ENCODE results near the gene TXN.

Gene TXN

DNA sequence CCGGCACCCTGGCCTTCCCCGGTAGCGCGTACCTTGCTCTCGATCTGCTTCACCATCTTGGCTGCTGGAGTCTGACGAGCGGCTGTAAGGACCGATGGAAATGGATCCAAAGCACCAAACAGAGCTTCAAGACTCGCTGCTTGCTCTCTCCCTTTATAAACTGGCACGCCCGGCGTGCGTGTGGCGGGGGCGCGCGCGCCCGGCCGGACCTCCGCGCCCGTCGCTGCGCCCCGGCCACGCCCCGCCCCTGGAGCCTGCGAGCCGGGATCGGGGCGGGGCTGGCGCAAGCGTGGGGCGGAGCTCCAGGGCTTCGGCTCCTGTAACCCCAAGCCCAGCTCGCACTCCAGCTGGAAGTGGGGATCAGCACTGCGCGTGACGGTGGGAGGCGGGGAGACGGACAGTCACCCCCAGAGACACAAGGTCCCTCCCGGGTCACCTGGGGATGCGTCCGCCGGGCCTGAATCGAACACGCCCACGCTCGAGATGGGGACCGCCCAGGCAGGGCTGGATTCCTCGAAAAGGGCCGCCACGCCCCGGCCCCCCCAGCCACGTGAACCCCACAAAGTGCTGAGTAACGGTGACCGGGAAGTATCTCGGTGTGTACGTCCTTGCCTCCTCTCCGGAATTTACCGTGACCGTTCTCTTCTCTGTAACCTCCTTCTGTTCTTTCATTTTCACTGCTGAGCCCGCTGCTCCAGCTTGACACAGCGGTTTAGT lies at the start of gene TXN:
TSS of gene TXN (minus strand) at position 128 of the 717 bp plus-strand sequence. CDS start at position 56, 72 bp downstream.
- DNase-seq = peak; percentile 83 to 87

DNA sequence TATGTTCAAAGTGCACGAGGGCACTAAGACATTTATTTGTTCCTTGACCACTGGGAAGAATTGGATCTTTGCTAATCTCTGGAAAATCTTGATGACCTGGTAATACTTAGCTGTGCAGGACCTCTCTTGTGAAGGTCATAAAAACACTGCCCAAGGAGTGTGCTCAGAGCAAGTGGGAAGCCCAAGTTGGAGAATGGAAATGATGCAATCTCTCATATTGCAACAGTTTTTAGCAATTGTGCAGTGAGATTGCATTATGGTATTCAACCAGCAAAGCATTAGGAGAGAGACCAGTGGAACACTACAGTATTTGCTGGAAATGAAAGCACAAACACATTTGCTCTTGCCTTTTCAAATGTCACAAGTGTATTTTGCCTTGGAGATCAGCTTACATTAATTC lies 46.8 kb upstream of the TXN start:
- DNase-seq = no peak

DNA sequence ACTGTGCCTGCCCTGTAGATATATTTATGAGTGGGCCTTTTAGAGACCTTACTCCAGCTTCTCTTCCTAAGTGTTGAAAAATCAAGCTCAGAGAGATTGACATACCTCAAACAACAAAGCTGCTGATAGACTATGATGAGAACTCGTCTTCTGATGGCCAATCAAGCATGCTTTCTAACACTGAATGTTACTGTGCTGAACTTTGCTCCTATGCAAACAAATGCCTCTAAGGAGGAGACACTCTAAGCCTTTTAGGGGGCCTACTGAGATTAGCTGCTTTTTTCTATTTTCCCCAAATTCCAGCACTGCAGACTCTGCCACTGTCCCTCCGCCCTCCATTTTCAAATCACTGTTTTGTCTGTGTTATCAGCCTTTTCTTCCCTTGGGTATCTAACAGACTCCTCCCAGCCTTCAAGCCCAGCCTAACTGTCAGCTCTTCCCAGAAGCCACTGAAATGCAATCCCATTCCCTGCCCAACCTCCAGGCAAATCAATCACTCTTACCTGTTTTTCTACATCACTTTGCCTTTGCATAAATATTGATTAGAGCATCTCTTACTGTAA lies 41.8 kb upstream of the TXN start:
- DNase-seq = no peak

DNA sequence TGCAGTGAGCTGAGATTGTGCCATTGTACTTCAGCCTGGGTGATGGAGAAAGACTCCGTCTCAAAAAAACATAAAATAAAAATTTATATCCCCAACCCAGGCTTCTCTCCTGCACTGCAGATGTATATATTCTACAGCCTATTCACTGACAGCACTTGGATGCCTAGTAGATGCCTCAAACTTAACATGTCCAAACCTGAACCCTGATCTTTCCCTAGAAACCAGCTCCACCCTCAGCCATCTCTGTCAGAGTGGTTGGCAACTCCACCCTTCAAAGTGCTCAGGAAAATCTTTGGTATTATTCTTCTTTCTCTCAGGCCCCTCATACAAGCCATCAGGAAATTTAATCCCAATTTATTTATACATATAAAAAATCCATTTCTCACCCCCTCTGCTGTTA lies 36.9 kb upstream of the TXN start:
- DNase-seq = no peak

DNA sequence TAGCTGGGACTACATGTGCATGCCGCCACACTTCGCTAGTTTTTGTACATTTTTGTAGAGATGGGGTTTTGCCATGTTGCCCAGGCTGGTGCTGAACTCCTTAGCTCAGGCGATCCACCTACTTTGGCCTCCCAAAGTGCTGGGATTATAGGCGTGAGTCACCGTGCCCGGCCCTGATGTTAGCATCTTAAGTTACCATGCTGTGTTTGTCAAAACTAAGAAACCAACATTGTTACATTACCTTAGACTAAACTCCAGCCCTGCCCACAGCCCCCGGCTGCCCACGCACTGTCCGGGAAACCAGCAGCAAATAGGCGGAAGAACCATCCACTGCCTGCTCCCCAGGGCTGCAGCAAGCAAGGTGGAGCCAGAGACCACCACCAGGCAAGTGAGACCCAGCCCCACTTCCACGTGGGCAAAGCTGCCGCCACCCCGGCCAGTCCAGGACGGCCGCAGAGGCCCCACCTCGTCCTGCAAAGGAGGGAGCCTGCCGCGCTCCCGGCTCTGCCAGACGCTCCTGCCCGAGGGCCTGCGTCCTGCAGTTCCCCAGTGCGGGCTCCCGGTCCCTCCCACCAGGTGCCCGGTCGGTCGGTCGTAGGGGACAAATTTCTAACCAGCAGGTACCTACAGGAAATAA lies 35.7 kb upstream of the TXN start:
- DNase-seq = no peak

DNA sequence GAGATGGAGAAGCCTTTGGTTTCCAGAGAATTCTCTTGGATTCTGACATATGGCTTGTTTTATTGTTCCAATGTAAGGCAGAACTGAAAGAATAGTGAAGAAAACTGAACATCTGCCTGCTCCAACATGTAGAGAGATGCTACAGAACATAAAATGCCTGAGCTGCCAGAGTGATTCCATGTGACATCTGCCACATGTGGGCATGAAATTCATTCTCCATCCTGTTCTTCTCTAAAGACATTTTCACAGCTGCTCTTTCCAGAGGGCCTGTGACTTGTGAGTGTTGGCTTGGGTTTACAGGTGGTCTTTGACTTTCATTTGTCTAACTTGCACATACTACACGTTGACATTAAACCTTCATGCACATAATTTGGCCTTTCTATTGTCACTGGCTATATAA lies 33.7 kb upstream of the TXN start:
- DNase-seq = no peak

DNA sequence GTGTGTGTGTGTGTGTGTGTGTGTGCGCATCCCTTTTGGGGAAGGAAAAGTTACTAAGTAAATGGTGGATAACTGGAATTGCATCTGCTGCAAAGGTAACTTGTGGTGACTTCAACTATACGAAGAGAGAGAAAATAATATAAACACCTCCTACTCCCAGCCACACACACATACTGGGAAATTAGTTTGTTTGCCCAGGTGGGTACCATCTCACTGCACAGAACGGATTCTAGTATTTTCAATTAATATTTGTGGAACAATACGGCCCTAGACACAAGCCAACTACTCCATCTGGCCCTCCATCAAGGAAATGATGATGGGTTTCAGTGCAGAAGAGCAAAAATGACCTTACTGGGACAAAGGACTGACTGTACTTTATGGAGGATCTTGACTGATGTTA lies 32.2 kb upstream of the TXN start:
- no peak for DNase-seq

DNA sequence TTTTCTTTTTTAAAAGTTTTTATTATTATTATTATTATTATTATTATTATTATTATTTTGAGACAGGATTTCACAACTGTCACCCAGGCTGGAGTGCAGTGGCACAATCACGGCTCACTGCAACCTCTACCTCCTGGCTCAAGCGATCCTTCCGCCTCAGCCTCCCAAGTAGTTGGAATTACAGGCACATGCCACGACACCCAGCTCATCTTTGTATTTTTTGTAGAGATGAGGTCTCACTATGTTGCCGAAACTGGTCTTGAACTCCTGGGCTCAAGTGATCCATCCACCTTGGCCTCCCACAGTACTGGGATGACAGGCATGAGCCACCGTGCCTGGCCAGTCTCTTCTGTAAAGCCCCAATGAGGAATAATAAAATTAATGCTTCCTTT lies 31.0 kb upstream of the TXN start:
- DNase-seq = no peak

DNA sequence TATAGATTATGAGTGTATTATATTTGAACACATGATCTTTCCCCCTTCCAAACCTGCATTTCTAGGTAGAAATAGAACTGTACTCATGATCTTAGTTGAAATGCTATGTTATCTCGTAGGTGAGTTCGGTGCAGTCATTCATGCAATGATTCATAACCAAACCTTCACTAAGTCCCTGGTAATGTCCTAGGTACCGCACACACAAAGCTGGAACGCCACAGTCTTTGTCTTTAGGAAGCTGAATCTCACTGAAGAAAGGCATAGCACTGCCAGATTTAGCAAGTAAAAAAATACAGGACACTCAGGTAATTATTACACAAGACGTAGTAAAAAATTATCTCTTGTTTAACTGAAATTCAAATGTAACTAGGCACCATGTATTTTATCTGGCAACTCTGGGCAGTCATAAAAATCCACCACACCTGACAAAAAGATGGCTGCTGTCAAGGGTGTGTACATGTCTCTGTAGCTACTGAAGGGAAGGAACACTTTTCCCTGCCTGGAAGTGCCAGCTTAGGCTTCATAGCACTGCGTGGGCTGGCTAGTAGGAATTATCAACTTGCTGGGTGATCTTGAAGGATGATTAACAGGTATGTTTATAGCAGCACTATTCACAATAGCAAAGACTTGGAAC lies 28.0 kb upstream of the TXN start:
- no peak for DNase-seq

DNA sequence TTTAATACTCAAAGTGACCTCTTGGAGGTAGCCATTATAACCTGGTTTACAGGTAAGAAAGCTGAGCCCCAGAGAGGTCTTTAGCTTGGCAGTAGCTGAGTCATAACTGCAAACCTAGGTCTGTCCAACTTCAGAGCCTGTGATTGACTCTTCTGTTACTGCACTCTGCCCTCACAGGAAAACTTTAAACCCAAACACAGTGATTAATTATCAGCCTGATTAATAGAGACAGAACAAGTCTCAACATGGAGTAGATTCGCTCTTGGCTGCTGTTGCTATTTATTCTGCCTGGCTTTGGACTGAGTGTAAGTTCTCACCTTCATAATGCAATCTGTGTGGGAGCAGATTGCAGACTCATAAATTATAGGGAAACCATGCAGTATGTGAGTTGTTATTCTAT lies 27.4 kb upstream of the TXN start:
- no peak for DNase-seq

DNA sequence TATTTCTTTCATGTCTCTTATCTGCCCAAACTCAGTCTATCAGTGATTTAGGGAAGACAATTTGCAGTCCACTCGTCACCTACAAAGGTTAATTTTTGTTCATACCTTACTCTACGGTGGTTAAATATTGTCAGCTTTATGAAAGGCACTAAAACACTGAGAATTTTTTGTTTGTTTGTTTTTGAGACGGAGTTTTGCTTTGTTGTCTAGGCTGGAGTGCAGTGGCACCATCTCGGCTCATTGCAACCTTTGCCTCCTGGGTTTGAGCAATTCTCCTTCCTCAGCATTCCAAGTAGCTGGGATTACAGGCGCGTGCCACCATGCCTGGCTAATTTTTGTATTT lies 26.4 kb upstream of the TXN start:
- DNase-seq = no peak

DNA sequence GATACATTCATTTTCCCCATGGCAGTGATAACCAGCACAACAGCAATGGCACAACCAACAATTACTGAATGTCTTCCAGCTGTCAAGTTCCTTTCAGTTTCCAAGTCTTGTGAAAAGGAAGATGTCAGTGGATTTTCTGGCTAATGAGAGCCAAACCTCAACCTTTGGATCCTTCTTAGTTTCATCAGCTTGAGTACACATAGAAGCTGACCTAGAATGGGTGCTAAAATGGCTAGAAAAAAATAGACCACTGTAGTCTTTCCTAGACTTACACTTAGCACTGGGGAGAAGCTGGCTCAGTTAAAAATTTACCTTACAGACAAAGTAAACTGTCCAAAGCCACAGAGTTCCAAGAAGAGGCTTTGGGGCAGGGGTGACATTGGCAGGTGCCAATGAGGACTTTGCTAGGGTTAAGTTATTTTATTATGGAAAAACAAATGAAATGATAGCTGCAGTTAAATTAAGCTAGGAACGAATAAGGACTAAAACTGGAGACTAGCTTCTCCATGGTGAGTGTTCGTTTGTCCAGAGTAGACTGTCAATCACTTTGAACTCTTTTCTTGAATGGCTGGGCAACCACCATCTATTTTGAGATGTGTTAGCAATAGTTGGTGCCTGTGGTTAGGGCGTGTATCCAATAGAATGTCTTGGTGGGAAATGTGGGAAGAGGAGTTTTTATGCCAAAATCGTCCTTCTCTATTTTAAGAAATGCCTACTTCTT lies 25.9 kb upstream of the TXN start:
- DNase-seq = no peak

DNA sequence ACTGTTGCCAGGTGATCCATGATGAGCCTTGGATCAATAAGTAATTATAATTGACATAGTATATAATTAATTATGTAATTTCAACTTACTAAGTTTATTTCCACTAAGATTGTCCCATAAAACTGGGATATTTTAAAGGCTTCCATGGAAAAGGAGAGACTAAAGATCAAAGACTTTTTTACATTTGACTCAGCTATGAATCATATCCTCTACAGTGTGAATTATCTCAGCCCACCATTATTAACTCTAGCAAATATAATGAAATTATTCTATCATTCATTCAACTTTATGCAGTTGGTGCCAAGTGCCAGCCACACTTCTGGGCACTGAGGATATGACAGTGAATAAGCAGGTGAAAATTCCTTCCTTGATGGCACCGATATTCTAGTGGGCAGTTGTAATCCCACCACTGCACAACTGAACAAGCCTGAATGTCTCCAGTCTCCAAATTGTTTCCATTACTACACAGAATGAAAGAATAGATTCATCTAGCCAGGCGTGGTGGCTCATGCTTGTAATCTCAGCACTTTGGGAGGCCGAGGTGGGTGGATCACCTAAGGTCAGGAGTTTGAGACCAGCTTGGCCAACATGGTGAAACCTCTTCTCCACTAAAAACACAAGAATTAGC lies 21.9 kb upstream of the TXN start:
- no peak for DNase-seq

DNA sequence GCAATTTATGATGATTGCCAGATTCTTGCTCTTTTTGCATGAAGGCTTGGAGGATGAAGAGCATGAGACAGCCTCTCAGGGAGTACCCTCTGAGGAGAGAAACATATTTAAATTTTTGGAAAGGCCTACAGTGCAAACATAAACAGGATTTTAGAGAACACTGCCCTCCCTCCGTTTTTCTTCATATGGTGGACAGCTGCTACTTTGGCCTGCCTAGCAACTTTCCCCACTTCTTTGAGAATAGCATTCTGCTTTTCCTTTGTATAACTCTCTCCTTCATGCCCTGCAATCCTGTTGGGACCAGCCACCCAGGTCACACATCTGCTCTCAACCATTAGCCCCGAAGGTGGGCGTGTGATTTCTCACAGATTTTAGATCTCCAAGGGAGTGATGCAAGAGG lies 20.5 kb upstream of the TXN start:
- DNase-seq = no peak

DNA sequence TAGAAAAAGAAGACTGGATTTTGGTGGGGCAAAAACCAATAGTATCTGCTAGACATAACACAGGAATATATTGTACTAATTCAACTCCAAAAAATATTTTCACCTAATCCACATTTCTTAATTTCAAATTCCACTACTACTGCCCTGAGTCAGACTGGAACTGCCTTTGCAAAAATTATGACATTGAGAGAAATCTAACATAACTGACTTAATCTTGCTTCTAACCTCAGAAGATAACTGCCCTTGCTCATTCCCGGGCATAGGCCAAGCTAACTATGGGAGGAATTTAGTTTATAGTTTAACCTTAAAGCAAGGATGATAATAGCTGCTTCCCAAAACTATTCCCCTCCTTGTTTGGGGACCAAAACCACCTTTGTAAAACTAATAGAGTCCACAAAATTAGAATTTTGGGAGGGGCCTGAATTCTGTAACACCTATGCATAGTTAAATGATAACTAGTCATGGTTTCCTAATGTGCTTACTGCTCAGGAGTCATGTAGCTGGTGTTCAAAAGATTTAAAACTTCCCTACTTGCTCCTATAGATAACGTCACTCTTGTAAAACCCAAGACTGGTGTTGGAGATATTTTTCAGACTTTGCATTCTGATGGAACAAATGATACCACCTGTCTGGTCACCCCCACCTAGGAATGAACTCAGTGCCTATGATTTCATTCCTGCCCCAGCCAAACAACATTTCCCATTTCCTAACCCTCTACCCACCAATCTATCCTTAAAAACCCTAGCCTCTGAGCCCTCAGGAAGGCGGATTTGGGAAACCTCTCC lies 14.1 kb upstream of the TXN start:
- DNase-seq = no peak

DNA sequence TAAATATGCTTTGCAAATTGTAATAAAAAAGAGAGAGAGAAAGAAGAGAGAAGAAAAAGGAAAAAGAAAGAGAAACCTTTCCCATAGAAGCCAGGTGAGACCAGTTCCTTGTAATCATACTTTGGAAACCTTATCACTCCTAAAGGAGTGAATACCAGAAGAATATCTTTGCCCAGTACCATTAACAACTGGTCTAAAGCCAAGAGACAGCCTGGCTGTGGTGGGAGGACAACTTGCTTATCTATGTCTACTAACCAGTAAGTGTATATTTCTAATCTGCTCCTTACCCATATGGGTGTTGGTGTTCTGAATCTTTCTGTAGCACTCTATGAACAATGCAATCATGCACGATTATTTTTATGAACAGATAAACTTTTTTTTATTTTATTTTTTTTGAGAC lies 10.5 kb upstream of the TXN start:
- no peak for DNase-seq

DNA sequence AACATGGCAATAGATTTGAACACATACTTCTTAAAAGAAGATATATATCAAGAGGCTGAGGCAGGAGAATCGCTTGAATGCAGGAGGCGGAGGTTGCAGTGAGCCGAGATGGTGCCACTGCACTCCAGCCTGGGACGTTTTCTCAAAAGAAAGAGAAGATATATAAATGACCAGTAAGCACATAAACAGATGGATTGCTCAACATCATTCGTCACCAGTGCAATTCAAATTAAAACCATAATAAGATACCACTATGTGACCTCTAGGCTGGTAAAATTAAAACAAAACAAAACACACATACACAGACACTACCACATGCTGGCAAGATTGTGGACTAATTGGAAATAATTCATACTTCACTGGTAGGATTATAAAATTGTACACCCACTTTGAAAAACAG lies 5.3 kb upstream of the TXN start:
- DNase-seq = no peak

DNA sequence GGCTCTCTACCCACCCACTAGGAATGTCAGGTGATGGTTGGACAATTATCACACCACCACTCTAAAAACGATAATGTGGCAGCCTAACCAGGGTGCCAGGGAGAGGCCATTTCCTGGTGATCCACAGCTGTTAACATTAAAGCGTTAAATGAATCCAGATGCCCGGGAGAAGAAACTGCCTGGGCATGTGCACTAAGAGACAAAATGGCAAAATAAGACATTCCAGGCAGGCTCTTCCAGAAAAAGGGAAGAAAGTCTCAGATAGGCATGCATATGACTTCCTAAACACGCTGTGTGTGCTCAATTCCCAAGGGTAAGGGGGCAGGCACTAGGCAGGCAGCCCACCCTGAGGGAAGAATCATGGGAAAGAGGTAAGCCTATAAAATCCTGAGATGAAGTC lies 4.6 kb upstream of the TXN start:
- no peak for DNase-seq

DNA sequence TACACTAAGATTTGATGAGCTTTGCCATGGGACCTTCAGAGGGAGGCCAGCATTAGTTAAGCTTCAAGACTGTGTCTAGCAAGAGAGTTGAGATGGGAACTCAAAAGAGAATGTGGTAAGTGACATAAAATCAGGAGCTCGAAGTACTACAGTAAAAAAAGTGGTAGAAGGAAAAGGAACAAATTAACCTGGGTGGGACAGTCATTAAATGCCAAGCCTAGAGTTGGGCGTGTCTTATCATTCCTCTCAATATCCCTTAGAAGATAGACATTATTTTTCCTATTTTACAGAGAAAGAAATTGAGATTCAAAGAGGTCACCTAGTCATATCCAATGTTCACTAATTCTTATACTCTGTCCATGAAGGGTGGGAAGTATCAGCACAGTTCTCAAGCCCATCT lies 3.3 kb upstream of the TXN start:
- no peak for DNase-seq

DNA sequence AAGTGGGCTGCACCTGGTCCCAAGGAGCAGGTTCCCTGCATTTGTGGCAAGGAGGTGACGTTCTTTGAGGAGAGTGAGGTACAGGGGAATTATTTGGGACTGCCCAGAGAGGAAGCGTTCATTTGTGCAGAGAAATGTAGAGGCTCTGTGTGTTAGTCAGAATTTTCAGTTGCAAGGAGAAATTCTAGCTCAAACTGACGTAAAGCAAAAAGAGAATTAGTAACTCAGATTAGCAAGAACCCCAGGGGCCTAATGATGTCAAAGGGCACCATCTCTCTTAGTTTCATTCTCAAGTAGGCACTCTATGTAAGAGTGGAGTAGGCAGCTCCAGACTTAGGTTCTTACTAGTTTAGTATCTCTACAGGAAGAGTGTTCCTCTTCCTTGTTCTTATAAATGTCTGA lies 2.4 kb upstream of the TXN start:
- no peak for DNase-seq

DNA sequence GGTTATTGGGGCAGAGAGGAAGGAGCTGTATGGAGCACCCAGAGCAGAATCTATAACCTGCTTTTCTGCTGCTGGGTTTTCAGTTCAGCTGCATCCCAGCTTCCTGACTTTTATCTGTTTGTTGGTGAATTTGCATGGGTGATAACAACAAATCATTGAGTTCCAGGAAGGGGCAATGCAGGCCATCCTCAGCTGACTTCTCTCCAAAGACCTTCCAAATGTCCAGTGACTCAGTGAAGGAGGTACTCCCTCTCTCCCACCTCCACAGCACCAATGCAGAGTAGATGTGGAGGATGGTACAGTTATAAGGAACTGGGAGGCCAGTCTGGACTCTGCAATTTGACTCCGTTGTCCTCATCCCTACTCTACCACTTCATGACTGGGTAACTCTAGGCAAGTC lies 1.6 kb upstream of the TXN start:
- DNase-seq = no peak

DNA sequence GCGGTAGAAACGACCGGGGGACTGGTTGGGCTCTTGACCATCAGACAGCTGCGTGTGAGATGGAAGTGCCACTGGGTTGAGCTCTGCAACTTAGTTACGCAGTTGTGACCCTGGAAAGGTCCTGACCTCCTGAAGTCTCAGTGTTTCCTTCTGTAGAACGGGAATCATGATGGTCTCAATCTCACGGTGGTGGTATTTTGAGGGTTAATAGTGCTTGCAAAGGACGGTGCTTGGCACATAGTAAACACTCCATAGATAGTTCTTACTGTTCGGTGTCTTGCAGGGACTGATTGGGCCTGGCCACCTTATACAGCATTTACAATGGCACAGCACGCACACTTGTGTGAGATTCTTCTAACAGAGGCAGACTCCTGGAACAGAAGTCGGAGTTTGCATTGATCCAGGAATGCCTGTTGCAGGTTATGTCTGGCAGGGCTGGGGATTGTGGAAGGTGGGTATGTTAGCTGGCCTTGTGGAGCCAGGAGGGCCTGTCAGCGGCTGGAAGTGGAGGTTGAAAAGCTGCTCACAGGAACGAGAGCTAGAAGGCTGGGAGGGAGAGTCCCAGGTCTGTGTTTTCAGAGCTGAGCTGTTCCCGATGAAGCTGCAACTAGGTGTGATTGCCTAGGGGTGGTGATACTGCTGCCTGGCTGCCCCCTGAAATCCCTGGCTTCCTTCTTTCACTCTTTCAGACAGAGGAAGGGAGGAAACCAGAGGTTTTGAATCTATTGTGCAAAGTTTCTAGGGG lies 962 bp upstream of the TXN start:
- no peak for DNase-seq
